ENCODE results near the gene FADS3. TPM values are rescaled to one million over a fixed set of nuclear protein-coding genes. Genes with fewer than 3 reads are reported as not detected.

FADS3 gene
- total and polyA plus RNA-seq, 9 of the 15 experiments (the other 6 are each of a cell fraction or from before 2014, with no cell fraction given) = 0.97 to 148 (median 92.7) TPM

GRCh38 chr11:61891331-61892084 is at the start of gene FADS3 (continued):
- no peak for TF ChIP-seq GATAD2A (IDR thresholded peaks at IDR 0.05)
- TF ChIP-seq ZNF280A (IDR thresholded peaks at IDR 0.05; ENCODE audit: low read depth, partially characterized antibody) = no peak
- no peak for TF ChIP-seq STAT6 (CRISPR knock-in tag; IDR thresholded peaks at IDR 0.05)
- TF ChIP-seq ZNF253 (CRISPR knock-in tag; conservative IDR thresholded peaks at IDR 0.05) = no peak
- peak; percentile 5; the same call in 1 of the 2 replicates for TF ChIP-seq ZNF407 (IDR thresholded peaks at IDR 0.05; ENCODE audit: low read depth)
- TF ChIP-seq ZNF134 (CRISPR knock-in tag; conservative IDR thresholded peaks at IDR 0.05) = no peak
- TF ChIP-seq MXD1 (CRISPR knock-in tag; IDR thresholded peaks at IDR 0.05; ENCODE audit: borderline replicate concordance, poor library complexity, severe bottlenecking) = no peak
- TF ChIP-seq ZNF175 (CRISPR knock-in tag; IDR thresholded peaks at IDR 0.05; ENCODE audit: low read depth) = no peak
- TF ChIP-seq ZBTB33 (CRISPR knock-in tag; IDR thresholded peaks at IDR 0.05) = no peak
- peak in 1 of 2 experiments; percentile 58; a peak in 2 of 4 replicates for TF ChIP-seq HDAC1 (IDR thresholded peaks at IDR 0.05)
- TF ChIP-seq CREB1 (IDR thresholded peaks at IDR 0.05) = peak; percentile 68
- TF ChIP-seq CREB1 (CRISPR knock-in tag; IDR thresholded peaks at IDR 0.05) = peak; percentile 65

All from K562 (cell line).